KOPT-K1 (cell line): Measurements from ENCODE around the gene RHBDL2.
A peak's percentile ranks its signal among the peaks of the same experiment; 100 is the strongest.
"Not testable (repeated sequence)": the region's sequence is repeated elsewhere in the genome, so short reads cannot be mapped to it uniquely, and the experiment has no call there.

Source experiments
- H3K27ac ChIP-seq: fragments of 200-600 bp; sonication (generic); 2 replicates; pipeline ENCODE4 v1.5.1; 2016; ENCODE audit warnings: antibody characterized with exemption, mild to moderate bottlenecking, low read depth, low read length; ENCODE audit not compliant: poor library complexity, severe bottlenecking
- H3K36me3 ChIP-seq: fragments of 200-600 bp; sonication (generic); 2 replicates; pipeline ENCODE4 v1.5.1; 2017; ENCODE audit warnings: antibody characterized with exemption, mild to moderate bottlenecking, low read length, moderate library complexity; ENCODE audit not compliant: insufficient read depth
- H3K9me3 ChIP-seq: fragments of 200-600 bp; sonication (generic); 2 replicates; pipeline ENCODE4 v1.5.1; 2017; ENCODE audit warnings: antibody characterized with exemption, low read length, mild to moderate bottlenecking; ENCODE audit not compliant: insufficient read depth, poor library complexity, severe bottlenecking

Gene RHBDL2

GRCh38 chr1:38941527-38942019 lies at the start of gene RHBDL2:
Gene RHBDL2 (minus strand): TSS chr1:38941830. CDS start chr1:38919212, 22,618 bp downstream.
- H3K9me3 ChIP-seq: no peaks in the 10 kb centered on the region
- H3K27ac ChIP-seq: no peak within 1 kb of the TSS

DNA sequence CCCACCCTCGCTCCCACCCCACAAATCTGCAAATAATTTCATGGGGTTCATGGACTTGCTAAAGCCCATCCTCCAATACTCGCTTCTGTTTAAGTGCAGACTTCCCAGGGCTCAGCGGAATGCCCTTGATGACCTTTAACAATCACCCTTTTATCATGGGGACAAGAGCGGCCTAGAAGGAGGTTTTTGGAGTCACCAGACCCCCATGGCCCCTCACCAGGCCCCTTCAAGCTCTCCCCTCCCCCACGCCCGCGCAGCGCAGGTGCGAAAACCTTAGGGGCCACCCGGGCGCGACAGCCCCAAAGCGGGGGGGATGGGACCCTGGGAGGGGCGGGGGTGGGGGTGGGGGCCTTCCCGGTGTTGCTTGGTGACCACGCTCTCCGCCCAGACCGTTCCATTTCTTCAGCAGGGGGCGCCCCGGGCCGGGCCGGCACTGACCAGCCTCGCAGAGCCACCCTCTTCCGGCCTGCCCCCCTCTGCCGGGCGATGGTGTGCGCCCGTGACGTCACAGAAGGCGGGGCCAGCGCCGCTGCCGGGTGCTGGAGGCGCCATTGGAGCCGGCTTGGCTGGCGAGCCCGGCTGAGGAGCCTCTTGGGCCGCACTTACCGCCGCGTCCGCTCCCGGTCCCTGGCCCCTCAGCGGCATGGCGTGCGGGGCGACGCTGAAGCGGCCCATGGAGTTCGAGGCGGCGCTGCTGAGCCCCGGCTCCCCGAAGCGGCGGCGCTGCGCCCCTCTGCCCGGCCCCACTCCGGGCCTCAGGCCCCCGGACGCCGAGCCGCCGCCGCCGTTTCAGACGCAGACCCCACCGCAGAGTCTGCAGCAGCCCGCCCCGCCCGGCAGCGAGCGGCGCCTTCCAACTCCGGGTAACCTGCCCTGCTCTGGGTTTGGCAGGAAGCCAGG lies 49.4 kb upstream of the RHBDL2 start, which contains the start of gene AKIRIN1:
Gene AKIRIN1, plus strand, starts transcription at position 539 of the 900 bp plus-strand sequence. Its CDS starts 105 bp downstream, at position 644.
- Histone ChIP-seq H3K36me3 (peaks cover 32% of the 10 kb centered on the region), H3K9me3 (no peaks in the 10 kb centered on the region), H3K27ac (peak within 1 kb of the TSS; percentile 87)

More at GRCh38 chr1:38941527-38942019, at the start of gene RHBDL2:
- H3K36me3 ChIP-seq: no peaks in the 10 kb centered on the region

DNA sequence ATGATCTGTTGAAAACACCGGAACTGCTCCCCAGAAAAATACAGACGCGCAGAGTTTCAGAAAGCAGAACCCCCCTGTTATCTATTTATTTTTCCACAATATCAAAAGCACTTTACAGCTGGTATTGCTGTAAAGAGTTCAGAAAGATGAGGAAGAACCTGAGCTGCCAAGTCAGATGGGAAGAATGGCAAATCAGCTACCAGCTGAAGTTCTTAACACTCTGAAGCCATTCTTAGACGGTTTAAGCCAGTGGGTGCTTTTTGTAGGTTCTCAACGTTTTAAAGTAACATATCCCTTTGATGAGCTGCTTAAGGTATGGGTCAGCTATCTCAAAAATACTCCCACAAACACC lies 48.7 kb upstream of the RHBDL2 start:
- H3K9me3 ChIP-seq: no peaks in the 10 kb centered on the region
- peaks cover 26% of the 10 kb centered on the region for H3K36me3 ChIP-seq
- H3K27ac ChIP-seq: peak overlapping the region; percentile 87

- Histone ChIP-seq H3K36me3 (peaks cover 22% of the 10 kb centered on the region), H3K27ac (peak overlapping the region; percentile 87), H3K9me3 (no peaks in the 10 kb centered on the region)
Observed at GRCh38 chr1:38989979-38990378, 48.3 kb upstream of the RHBDL2 start.

GRCh38 chr1:38979380-38979779 lies 37.8 kb upstream of the RHBDL2 start:
- not testable (repeated sequence) for H3K36me3 ChIP-seq, H3K27ac ChIP-seq
- H3K9me3 ChIP-seq: peaks cover 32% of the 10 kb centered on the region

- H3K36me3 ChIP-seq, H3K27ac ChIP-seq: not testable (repeated sequence)
- H3K9me3 ChIP-seq: peaks cover 32% of the 10 kb centered on the region
Observed at GRCh38 chr1:38978245-38978542, 36.6 kb upstream of the RHBDL2 start.

GRCh38 chr1:38977399-38978244 lies 36.0 kb upstream of the RHBDL2 start:
- peaks cover 32% of the 10 kb centered on the region for H3K9me3 ChIP-seq
- not testable (repeated sequence) for H3K36me3 ChIP-seq, H3K27ac ChIP-seq

- Histone ChIP-seq H3K36me3 (no peaks in the 10 kb centered on the region), H3K9me3 (peaks cover 13% of the 10 kb centered on the region), H3K27ac (no peak overlapping the region)
Observed at GRCh38 chr1:38973659-38974437, 32.2 kb upstream of the RHBDL2 start.

GRCh38 chr1:38973145-38973544 lies 31.5 kb upstream of the RHBDL2 start:
- not testable (repeated sequence) for H3K36me3 ChIP-seq, H3K9me3 ChIP-seq, H3K27ac ChIP-seq

DNA sequence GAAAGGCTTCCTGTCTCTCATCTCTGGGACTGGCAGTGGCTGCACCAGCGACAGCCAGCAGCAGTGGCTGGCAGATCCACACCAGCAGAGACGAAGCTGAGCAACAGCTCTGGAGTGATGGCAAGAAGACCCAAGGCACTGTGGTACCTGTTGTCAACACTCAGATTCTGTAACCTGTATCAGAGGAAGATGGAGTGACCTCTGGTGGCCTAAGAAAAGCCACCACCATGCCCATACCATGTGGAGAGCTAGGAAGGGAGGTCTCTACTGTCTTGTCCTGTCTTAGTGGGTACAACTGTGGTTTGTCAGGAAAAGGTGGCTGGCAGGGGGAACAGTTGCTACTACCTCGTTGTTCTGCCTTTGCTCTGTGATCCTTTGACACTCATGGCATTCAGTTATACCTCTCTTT lies 22.5 kb upstream of the RHBDL2 start:
- Histone ChIP-seq H3K9me3 (no peaks in the 10 kb centered on the region), H3K27ac (no peak overlapping the region), H3K36me3 (no peaks in the 10 kb centered on the region)

DNA sequence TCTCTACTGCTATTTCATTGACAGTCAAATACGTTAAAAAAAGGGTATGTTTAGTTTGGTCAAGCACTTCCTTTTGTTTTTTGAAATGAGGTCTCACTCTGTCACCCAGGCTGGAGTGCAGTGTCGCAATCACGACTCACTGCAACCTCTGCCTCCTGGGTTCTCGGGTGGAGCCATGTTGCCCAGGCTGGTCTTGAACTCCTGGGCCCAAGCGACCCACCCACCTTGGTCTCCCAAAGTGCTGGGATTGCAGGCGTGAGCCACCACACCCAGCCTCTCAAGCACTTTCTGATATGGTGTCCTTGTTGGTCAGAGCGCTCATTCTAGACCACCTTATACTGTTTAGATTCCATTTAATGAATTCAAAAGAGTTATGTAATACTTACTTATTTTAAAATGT lies 20.9 kb upstream of the RHBDL2 start:
- Histone ChIP-seq H3K36me3 (no peaks in the 10 kb centered on the region), H3K9me3 (no peaks in the 10 kb centered on the region), H3K27ac (no peak overlapping the region)

- no peaks in the 10 kb centered on the region for H3K36me3 ChIP-seq
- no peak overlapping the region for H3K27ac ChIP-seq
- no peaks in the 10 kb centered on the region for H3K9me3 ChIP-seq
Observed at GRCh38 chr1:38962113-38962512, 20.5 kb upstream of the RHBDL2 start.

GRCh38 chr1:38958967-38959366 lies 17.3 kb upstream of the RHBDL2 start:
- no peaks in the 10 kb centered on the region for H3K9me3 ChIP-seq
- no peaks in the 10 kb centered on the region for H3K36me3 ChIP-seq
- H3K27ac ChIP-seq: no peak overlapping the region

GRCh38 chr1:38953433-38953860 lies 11.8 kb upstream of the RHBDL2 start:
- no peak overlapping the region for H3K27ac ChIP-seq

DNA sequence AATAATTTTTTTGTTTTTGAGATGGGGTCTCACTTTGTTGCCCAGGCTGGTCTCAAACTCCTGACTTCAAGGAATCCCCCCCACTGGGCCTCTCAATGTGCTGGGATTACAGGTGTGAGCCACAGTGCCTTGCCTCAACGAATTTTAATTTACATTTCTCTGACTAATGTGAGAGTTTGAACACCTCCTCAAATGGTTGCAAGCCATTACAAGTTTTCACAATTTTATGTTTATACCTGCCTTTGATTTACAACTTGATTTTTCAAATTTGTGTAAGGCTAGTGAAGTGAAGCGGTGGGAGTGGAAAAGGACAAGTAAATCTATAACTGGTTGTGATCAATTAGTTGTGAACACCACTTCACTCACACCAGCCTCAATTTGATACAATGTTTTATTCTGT lies 8.9 kb upstream of the RHBDL2 start:
- H3K27ac ChIP-seq: no peak overlapping the region
- H3K9me3 ChIP-seq: no peaks in the 10 kb centered on the region
- no peaks in the 10 kb centered on the region for H3K36me3 ChIP-seq

More at GRCh38 chr1:38953433-38953860, 11.8 kb upstream of the RHBDL2 start:
- no peaks in the 10 kb centered on the region for H3K9me3 ChIP-seq
- no peaks in the 10 kb centered on the region for H3K36me3 ChIP-seq
